Hepatocyte (in vitro differentiated cells): ENCODE measurements around the gene B4GALNT4.

ENCODE experiments used
- EZH2 ChIP-seq: fragments of 200-600 bp; sonication (generic); IDR thresholded peaks from 2 replicates; pipeline ENCODE4 v1.6.1; 2016; ENCODE audit warnings: antibody characterized with exemption, mild to moderate bottlenecking, borderline replicate concordance
- TF ChIP-seq, protein P1 (sequence below): fragments of 200-600 bp; sonication (generic); IDR thresholded peaks from 2 replicates; pipeline ENCODE4 v1.5.1; 2016; ENCODE audit warnings: antibody characterized with exemption, mild to moderate bottlenecking; ENCODE audit not compliant: poor library complexity

DNA sequence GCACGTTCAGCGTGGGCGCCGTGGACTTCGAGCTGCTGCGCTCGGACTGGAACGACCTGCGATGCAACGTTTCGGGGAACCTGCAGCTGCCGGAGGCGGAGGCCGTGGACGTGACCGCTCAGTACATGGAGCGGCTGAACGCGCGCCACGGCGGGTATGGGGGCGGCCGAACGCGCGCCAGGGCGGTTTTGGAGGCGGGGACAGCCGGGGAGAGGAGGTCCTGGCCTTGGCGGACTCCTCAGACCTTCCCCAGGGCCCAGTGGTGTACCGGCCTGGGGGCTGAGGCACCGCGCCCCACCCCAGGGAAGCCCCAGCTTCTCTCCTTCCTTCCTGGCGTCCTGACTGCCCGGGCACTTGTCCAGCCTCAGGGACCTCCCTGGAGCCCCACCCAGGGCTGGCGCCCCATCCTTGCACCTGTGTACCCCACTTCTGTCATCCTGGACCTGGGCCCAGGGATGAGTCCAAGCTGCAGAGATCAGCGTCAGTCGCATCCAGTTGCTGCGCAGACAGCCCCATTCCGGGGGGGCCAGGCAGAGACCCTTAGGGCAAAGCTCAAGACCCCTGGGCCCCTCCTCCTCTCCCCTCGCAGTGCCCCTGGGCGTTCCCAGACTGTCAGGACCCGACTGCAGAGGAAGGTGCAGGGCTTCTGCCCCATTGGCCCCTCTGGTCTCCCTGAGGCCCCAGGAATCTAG is 8.0 kb downstream of the B4GALNT4 start:
- no peak for TF ChIP-seq EZH2
- TF ChIP-seq, protein P1, sequence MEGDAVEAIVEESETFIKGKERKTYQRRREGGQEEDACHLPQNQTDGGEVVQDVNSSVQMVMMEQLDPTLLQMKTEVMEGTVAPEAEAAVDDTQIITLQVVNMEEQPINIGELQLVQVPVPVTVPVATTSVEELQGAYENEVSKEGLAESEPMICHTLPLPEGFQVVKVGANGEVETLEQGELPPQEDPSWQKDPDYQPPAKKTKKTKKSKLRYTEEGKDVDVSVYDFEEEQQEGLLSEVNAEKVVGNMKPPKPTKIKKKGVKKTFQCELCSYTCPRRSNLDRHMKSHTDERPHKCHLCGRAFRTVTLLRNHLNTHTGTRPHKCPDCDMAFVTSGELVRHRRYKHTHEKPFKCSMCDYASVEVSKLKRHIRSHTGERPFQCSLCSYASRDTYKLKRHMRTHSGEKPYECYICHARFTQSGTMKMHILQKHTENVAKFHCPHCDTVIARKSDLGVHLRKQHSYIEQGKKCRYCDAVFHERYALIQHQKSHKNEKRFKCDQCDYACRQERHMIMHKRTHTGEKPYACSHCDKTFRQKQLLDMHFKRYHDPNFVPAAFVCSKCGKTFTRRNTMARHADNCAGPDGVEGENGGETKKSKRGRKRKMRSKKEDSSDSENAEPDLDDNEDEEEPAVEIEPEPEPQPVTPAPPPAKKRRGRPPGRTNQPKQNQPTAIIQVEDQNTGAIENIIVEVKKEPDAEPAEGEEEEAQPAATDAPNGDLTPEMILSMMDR: no peak
